Panc1 (cell line): ENCODE results near the gene ABHD16B. TPM values are rescaled to one million over a fixed set of nuclear protein-coding genes. Genes with fewer than 3 reads are reported as not detected.

ENCODE experiments used
- ATAC-seq: fragments of 200-7000 bp; cut with Tn5 transposase; 2 replicates; pipeline ENCODE4 v1.9.1; 2020; ENCODE audit warnings: mild to moderate bottlenecking, moderate library complexity
- BruUV-seq: library from RNA; stranded (reverse); fragments of 400-500 nt; replicated peaks from 2 replicates; lab custom pipeline; 2021; lab: Mats Ljungman, UMichigan
- CTCF ChIA-PET: fragments of 300-600 bp; sonication (Branson Sonifier 250); formaldehyde crosslinking; loops from one replicate; lab custom pipeline; 2022; ENCODE audit warnings: antibody characterized with exemption; lab: Charles Lee
- POLR2A ChIA-PET: fragments of 300-600 bp; sonication (Branson Sonifier 250); formaldehyde crosslinking; loops from one replicate; lab custom pipeline; 2022; ENCODE audit warnings: antibody characterized with exemption; lab: Charles Lee
- DNase-seq: peaks from one replicate; pipeline ENCODE4 v3.0.0-alpha.2; 2010; ENCODE audit warnings: low read depth, low spot score
- H3K27ac ChIP-seq: 2 replicates; pipeline ENCODE4 v1.5.1; 2011; ENCODE audit warnings: mild to moderate bottlenecking, low read length, inconsistent platforms
- H3K27me3 ChIP-seq: fragments of 200-500 bp; sonication (Bioruptor generic); 2 replicates; pipeline ENCODE4 v1.6.0; 2014; ENCODE audit warnings: low read length, inconsistent platforms; ENCODE audit not compliant: control insufficient read depth, insufficient read depth
- H3K36me3 ChIP-seq: fragments of 200-500 bp; sonication (Bioruptor generic); 2 replicates; pipeline ENCODE4 v1.5.1; 2014; ENCODE audit warnings: inconsistent platforms, mild to moderate bottlenecking, low read length, moderate library complexity; ENCODE audit not compliant: control insufficient read depth, insufficient read depth
- H3K4me1 ChIP-seq: 2 replicates; pipeline ENCODE4 v1.5.1; 2011; ENCODE audit warnings: inconsistent platforms, mild to moderate bottlenecking, low read length, moderate library complexity; ENCODE audit not compliant: control insufficient read depth, insufficient read depth
- H3K4me3 ChIP-seq, 2 experiments: 2 replicates each; pipeline ENCODE4 v1.5.1; 2011 to 2012; ENCODE audit warnings: low read depth in 2 of 2, low read length in 2 of 2, mild to moderate bottlenecking in 2 of 2, inconsistent platforms in 1 of 2, moderate library complexity in 1 of 2
- H3K9me3 ChIP-seq: fragments of 200-500 bp; sonication (Bioruptor generic); 2 replicates; pipeline ENCODE4 v1.5.1; 2014; ENCODE audit warnings: low read depth, mild to moderate bottlenecking, inconsistent platforms, low read length, moderate library complexity; ENCODE audit not compliant: control insufficient read depth, insufficient read depth
- POLR2AphosphoS5 ChIP-seq: IDR thresholded peaks from 2 replicates; pipeline ENCODE4 v1.6.1; 2012; ENCODE audit warnings: mild to moderate bottlenecking, low read depth, low read length, moderate library complexity
- SIN3A ChIP-seq: IDR thresholded peaks from 2 replicates; pipeline ENCODE4 v1.6.1; 2012; ENCODE audit warnings: low read depth, mild to moderate bottlenecking, low read length, moderate library complexity, borderline replicate concordance; ENCODE audit not compliant: insufficient read depth
- TCF7L2 ChIP-seq: IDR thresholded peaks from 2 replicates; pipeline ENCODE4 v1.6.1; 2011; ENCODE audit warnings: mild to moderate bottlenecking, low read depth, low read length, inconsistent platforms
- in situ Hi-C: cut with HindIII; loops from 2 replicates; pipeline ENCODE4 v1.10.0; 2016; ENCODE audit warnings: low sequenced_read_pairs, low pct_unique_long_range_greater_than_20kb
- intact Hi-C: fragments of 100-400 bp; cut with micrococcal nuclease; formaldehyde crosslinking; loops from one replicate; pipeline ENCODE4 v1.10.0; 2022; ENCODE audit not compliant: unreplicated experiment
- total RNA-seq: library from RNA; stranded (reverse); gene quantifications from one replicate; pipeline ENCODE4 v1.2.1, GENCODE V29; 2021; ENCODE audit not compliant: unreplicated experiment
- TF ChIP-seq, protein P1 (sequence below): fragments of 450-650 bp; IDR thresholded peaks from 2 replicates; pipeline ENCODE4 v1.5.1; 2017; ENCODE audit warnings: mild to moderate bottlenecking
- TF ChIP-seq, protein P2 (sequence below), 2 experiments: IDR thresholded peaks; 2 replicates each; pipeline ENCODE4 v1.6.1; 2011 to 2012; ENCODE audit warnings: low read depth in 2 of 2, control low read depth in 1 of 2, low read length in 1 of 2, mild to moderate bottlenecking in 1 of 2, moderate library complexity in 1 of 2; ENCODE audit not compliant: insufficient read depth in 1 of 2

Gene ABHD16B
- total RNA-seq, 1 experiment from 2014 or later: not detected

DNA sequence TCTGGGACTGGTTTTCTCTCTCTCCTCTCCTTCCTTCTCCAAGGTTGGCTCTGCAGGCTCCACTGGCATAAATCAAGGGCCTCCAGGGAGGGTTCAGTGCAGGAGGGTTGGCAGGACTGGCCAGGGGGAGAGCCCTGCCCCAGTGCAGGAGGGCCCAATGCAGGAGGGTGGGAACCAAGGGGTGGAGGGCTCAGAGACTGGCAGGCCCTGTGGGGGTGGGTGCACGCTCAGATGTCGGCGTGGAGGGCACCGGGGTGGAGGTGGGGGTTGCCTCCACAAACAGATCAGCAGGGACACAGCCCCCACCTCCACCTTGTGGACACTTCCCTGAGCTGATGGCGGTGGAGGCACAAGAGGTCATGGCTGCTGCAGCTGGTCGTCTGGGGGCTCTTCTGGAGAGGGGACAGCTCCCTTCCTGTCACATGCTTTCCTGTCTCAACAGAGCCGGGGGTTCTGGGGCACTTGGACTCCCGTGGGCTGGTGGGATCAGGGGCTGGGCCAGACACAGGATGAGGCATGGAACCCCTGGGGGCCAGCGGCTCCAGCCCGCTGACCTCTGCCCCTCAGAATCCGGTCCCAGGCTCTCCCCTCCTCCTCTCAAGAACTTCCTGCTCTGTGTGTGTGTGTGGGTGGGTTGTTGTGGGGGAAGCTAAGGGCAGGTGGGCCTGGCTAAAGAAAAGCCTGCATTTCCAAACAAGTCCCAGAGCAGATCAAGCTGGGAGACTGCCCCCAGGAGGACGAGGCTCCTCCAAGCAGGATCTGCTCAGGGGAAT, 2.7 kb upstream of the ABHD16B start:
- BruUV-seq: no TSS peak
- POLR2A ChIA-PET: interaction anchor here (0.6 kb wide), 1 partner anchor 139 kb away, joined by 8 read pairs; no protein-coding TSS in a partner anchor
- TF ChIP-seq POLR2AphosphoS5 (no peak; the same call in 1 of the 2 replicates), SIN3A (no peak), TCF7L2 (no peak)
- TF ChIP-seq, protein P1, sequence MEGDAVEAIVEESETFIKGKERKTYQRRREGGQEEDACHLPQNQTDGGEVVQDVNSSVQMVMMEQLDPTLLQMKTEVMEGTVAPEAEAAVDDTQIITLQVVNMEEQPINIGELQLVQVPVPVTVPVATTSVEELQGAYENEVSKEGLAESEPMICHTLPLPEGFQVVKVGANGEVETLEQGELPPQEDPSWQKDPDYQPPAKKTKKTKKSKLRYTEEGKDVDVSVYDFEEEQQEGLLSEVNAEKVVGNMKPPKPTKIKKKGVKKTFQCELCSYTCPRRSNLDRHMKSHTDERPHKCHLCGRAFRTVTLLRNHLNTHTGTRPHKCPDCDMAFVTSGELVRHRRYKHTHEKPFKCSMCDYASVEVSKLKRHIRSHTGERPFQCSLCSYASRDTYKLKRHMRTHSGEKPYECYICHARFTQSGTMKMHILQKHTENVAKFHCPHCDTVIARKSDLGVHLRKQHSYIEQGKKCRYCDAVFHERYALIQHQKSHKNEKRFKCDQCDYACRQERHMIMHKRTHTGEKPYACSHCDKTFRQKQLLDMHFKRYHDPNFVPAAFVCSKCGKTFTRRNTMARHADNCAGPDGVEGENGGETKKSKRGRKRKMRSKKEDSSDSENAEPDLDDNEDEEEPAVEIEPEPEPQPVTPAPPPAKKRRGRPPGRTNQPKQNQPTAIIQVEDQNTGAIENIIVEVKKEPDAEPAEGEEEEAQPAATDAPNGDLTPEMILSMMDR: no peak; the same call in 1 of the 2 replicates
- TF ChIP-seq, protein P2, sequence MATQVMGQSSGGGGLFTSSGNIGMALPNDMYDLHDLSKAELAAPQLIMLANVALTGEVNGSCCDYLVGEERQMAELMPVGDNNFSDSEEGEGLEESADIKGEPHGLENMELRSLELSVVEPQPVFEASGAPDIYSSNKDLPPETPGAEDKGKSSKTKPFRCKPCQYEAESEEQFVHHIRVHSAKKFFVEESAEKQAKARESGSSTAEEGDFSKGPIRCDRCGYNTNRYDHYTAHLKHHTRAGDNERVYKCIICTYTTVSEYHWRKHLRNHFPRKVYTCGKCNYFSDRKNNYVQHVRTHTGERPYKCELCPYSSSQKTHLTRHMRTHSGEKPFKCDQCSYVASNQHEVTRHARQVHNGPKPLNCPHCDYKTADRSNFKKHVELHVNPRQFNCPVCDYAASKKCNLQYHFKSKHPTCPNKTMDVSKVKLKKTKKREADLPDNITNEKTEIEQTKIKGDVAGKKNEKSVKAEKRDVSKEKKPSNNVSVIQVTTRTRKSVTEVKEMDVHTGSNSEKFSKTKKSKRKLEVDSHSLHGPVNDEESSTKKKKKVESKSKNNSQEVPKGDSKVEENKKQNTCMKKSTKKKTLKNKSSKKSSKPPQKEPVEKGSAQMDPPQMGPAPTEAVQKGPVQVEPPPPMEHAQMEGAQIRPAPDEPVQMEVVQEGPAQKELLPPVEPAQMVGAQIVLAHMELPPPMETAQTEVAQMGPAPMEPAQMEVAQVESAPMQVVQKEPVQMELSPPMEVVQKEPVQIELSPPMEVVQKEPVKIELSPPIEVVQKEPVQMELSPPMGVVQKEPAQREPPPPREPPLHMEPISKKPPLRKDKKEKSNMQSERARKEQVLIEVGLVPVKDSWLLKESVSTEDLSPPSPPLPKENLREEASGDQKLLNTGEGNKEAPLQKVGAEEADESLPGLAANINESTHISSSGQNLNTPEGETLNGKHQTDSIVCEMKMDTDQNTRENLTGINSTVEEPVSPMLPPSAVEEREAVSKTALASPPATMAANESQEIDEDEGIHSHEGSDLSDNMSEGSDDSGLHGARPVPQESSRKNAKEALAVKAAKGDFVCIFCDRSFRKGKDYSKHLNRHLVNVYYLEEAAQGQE (IDR thresholded peaks at IDR 0.05; ENCODE audit: insufficient read depth in 1 of 2, low read depth in 2 of 2, low read length in 1 of 2): no peak
- Histone ChIP-seq H3K4me1 (peaks cover 42% of the 10 kb centered on the region), H3K36me3 (no peaks in the 10 kb centered on the region), H3K4me3 (no peak overlapping the region), H3K9me3 (no peaks in the 10 kb centered on the region), H3K27ac (peak overlapping the region; percentile 63), H3K27me3 (no peaks in the 10 kb centered on the region)
- intact Hi-C loops (no loop called here), in situ Hi-C loops (no loop called here)
- CTCF ChIA-PET: interaction anchor here (0.6 kb wide), 1 partner anchor 99 kb away, joined by 3 read pairs; no protein-coding TSS in a partner anchor
- ATAC-seq (peak; percentile 38), DNase-seq (no peak)

GRCh38 chr20:63859166-63859699, 2.1 kb upstream of the ABHD16B start:
- CTCF ChIA-PET: interaction anchor here (0.6 kb wide), 1 partner anchor 100 kb away, joined by 3 read pairs; no protein-coding TSS in a partner anchor
- in situ Hi-C loops: no loop called here
- no TSS peak for BruUV-seq

More at GRCh38 chr20:63859166-63859699, 2.1 kb upstream of the ABHD16B start:
- Histone ChIP-seq H3K4me1 (peaks cover 39% of the 10 kb centered on the region), H3K27ac (peak overlapping the region; percentile 63), H3K4me3 (no peak overlapping the region), H3K27me3 (no peaks in the 10 kb centered on the region), H3K9me3 (no peaks in the 10 kb centered on the region), H3K36me3 (no peaks in the 10 kb centered on the region)
- POLR2A ChIA-PET: interaction anchor here (0.6 kb wide), 1 partner anchor 140 kb away, joined by 8 read pairs; no protein-coding TSS in a partner anchor
- TF ChIP-seq, protein P2 (IDR thresholded peaks at IDR 0.05; ENCODE audit: insufficient read depth in 1 of 2, low read depth in 2 of 2, low read length in 1 of 2): no peak
- TF ChIP-seq SIN3A (no peak), TCF7L2 (no peak), POLR2AphosphoS5 (no peak)
- TF ChIP-seq, protein P1: no peak
- intact Hi-C loops: no loop called here
- ATAC-seq: no peak
- no peak for DNase-seq
